CD4-positive, alpha-beta memory T cell (primary cell): Measurements from ENCODE around the gene DMAP1. TPM values are rescaled to one million over a fixed set of nuclear protein-coding genes. Genes with fewer than 3 reads are reported as not detected.

ENCODE experiments used
- CTCF ChIA-PET: fragments of 350-600 bp; sonication (Branson Sonifier 250); formaldehyde crosslinking; loops from one replicate; lab custom pipeline; 2021; ENCODE audit warnings: inconsistent platforms; ENCODE audit not compliant: partially characterized antibody; lab: Charles Lee
- POLR2A ChIA-PET: fragments of 350-600 bp; sonication (Branson Sonifier 250); formaldehyde crosslinking; loops from one replicate; lab custom pipeline; 2021; ENCODE audit not compliant: partially characterized antibody; lab: Charles Lee
- DNase-seq, 5 donors: peaks; one replicate each; pipeline versions ENCODE4 v3.0.0 to v3.0.0-alpha.2; 2020 to 2022; ENCODE audit warnings: mixed read lengths in 1 of 5
- H3K27ac ChIP-seq: one replicate; pipeline ENCODE4 v1.7.0; 2013; ENCODE audit warnings: low read depth, low read length
- H3K27me3 ChIP-seq: 2 replicates; pipeline ENCODE4 v1.7.0; 2013; ENCODE audit warnings: mild to moderate bottlenecking, low read length, moderate library complexity; ENCODE audit not compliant: insufficient read depth
- H3K36me3 ChIP-seq: 2 replicates; pipeline ENCODE4 v1.7.0; 2013; ENCODE audit warnings: mild to moderate bottlenecking, low read length, moderate library complexity; ENCODE audit not compliant: insufficient read depth
- H3K4me1 ChIP-seq: 2 replicates; pipeline ENCODE4 v1.7.0; 2013; ENCODE audit warnings: mild to moderate bottlenecking, low read length, moderate library complexity; ENCODE audit not compliant: insufficient read depth
- H3K4me3 ChIP-seq, 2 donors: one replicate each; pipeline ENCODE4 v1.7.0; 2013; ENCODE audit warnings: low read length in 2 of 2, mild to moderate bottlenecking in 1 of 2
- H3K9me3 ChIP-seq, 2 donors: one replicate each; pipeline ENCODE4 v1.7.0; 2013; ENCODE audit warnings: low read length in 2 of 2, control low read depth in 1 of 2; ENCODE audit not compliant: control insufficient read depth in 1 of 2
- H3K27ac Mint-ChIP-seq, 7 donors: one replicate each; pipeline ENCODE4 v1.8.0; 2020 to 2021; ENCODE audit warnings: mixed read lengths in 7 of 7, mild to moderate bottlenecking in 6 of 7, inconsistent platforms in 3 of 7, moderate library complexity in 3 of 7
- H3K27me3 Mint-ChIP-seq, 2 donors: one replicate each; pipeline ENCODE4 v1.8.0; 2020 to 2021; ENCODE audit warnings: mixed read lengths in 2 of 2
- H3K36me3 Mint-ChIP-seq, 2 donors: one replicate each; pipeline ENCODE4 v1.8.0; 2020 to 2021; ENCODE audit warnings: mixed read lengths in 2 of 2, inconsistent platforms in 1 of 2, mild to moderate bottlenecking in 1 of 2
- H3K4me1 Mint-ChIP-seq, 4 donors: one replicate each; pipeline ENCODE4 v1.8.0; 2020 to 2021; ENCODE audit warnings: mixed read lengths in 4 of 4, mild to moderate bottlenecking in 1 of 4
- H3K4me3 Mint-ChIP-seq, 8 donors: one replicate each; pipeline ENCODE4 v1.8.0; 2020 to 2021; ENCODE audit warnings: mixed read lengths in 8 of 8, mild to moderate bottlenecking in 7 of 8, moderate library complexity in 6 of 8, inconsistent platforms in 3 of 8
- H3K9me3 Mint-ChIP-seq, 8 donors: one replicate each; pipeline ENCODE4 v1.8.0; 2020 to 2021; ENCODE audit warnings: mixed read lengths in 8 of 8, mild to moderate bottlenecking in 5 of 8, inconsistent platforms in 3 of 8, moderate library complexity in 1 of 8
- intact Hi-C: fragments of 100-400 bp; cut with micrococcal nuclease; formaldehyde crosslinking; loops from one replicate; pipeline ENCODE4 v1.15.1; 2023
- polyA plus RNA-seq, 2 donors: library from polyadenylated mRNA; unstranded; fragments of 300-500 nt; fragmentation: Illumina TruSeq; gene quantifications; one replicate each; pipeline ENCODE4 v1.2.3, GENCODE V29; 2021
- total RNA-seq, 2 experiments: library from RNA; stranded (reverse); gene quantifications; one replicate each; pipeline ENCODE4 v1.2.3, GENCODE V29; 2021

DMAP1 gene
- total and polyA plus RNA-seq, 4 experiments from 2014 or later, result 33.1 to 82.6 (median 62.3) TPM

- Histone ChIP-seq H3K36me3 (no peaks in the 10 kb centered on the region), H3K27me3 (no peaks in the 10 kb centered on the region), H3K9me3 (no peaks in the 10 kb centered on the region), H3K4me1 (no peaks in the 10 kb centered on the region), H3K27ac (no peak overlapping the region), H3K4me3 (no peak overlapping the region)
- ChIA-PET POLR2A (no interaction called here), CTCF (no interaction called here)
- Mint-ChIP-seq H3K27ac (peak overlapping the region in 1 of 7 donors; percentile 42), H3K27me3 (no peaks in the 10 kb centered on the region), H3K4me3 (no peak overlapping the region), H3K4me1 (peaks cover 0 to 10% (median 0%) of the 10 kb centered on the region in 4 donors), H3K36me3 (peaks cover 3 to 15% of the 10 kb centered on the region in 2 donors), H3K9me3 (no peaks in the 10 kb centered on the region)
- intact Hi-C loops, result no loop called here
- DNase-seq, result no peak
Measured at GRCh38 chr1:44268054-44268453, 54.8 kb downstream of the DMAP1 start.

Other genes with a start within 250 kb of the DMAP1 start
- gene DPH2, start 243.5 kb upstream of the DMAP1 start, total RNA-seq, result 10 to 100 TPM; 25.5 to 28.5 TPM
- 10 to 100 TPM; 29.1 to 33.1 TPM for gene DPH2, start 243.5 kb upstream of the DMAP1 start, polyA plus RNA-seq
- gene ATP6V0B, start 238.5 kb upstream of the DMAP1 start, total RNA-seq, result 10 to 100 TPM; 59.8 to 73.9 TPM
- gene ATP6V0B, start 238.5 kb upstream of the DMAP1 start, polyA plus RNA-seq, result 100 to 1,000 TPM; 186 to 310 TPM
- gene B4GALT2, start 234.3 kb upstream of the DMAP1 start, total RNA-seq, result 1 to 10 TPM in 1 of 2 experiments, under 1 TPM in 1; 0.58 to 2.1 TPM
- 1 to 10 TPM in 1 of 2 donors, under 1 TPM in 1; 0.26 to 1.5 TPM for gene B4GALT2, start 234.3 kb upstream of the DMAP1 start, polyA plus RNA-seq
- gene CCDC24, start 221.9 kb upstream of the DMAP1 start, total RNA-seq, result 1 to 10 TPM; 1.5 to 1.9 TPM
- gene CCDC24, start 221.9 kb upstream of the DMAP1 start, polyA plus RNA-seq, result 1 to 10 TPM; 1.1 to 1.4 TPM
- gene SLC6A9, start 182.0 kb upstream of the DMAP1 start, total RNA-seq, result under 1 TPM; 0.75 to 0.84 TPM
- gene SLC6A9, start 182.0 kb upstream of the DMAP1 start, polyA plus RNA-seq, result not detected
- not detected for gene KLF17, start 94.7 kb upstream of the DMAP1 start, total RNA-seq
- gene KLF17, start 94.7 kb upstream of the DMAP1 start, polyA plus RNA-seq, result not detected
- gene KLF18, start 71.8 kb upstream of the DMAP1 start, total RNA-seq, result not detected
- not detected for gene KLF18, start 71.8 kb upstream of the DMAP1 start, polyA plus RNA-seq
- 10 to 100 TPM; 26.4 to 29.6 TPM for gene ERI3, start 141.8 kb downstream of the DMAP1 start, total RNA-seq
- 10 to 100 TPM; 33.7 to 59.4 TPM for gene ERI3, start 141.8 kb downstream of the DMAP1 start, polyA plus RNA-seq
- gene RNF220, start 191.8 kb downstream of the DMAP1 start, total RNA-seq, result 100 to 1,000 TPM; 115 to 125 TPM
- gene RNF220, start 191.8 kb downstream of the DMAP1 start, polyA plus RNA-seq, result 100 to 1,000 TPM in 1 of 2 donors, 10 to 100 TPM in 1; 74.7 to 106 TPM